Forelimb muscle (tissue), 1 donor: ENCODE data around the gene KLHDC10. TPM values are rescaled to one million over a fixed set of nuclear protein-coding genes. Genes with fewer than 3 reads are reported as not detected.
"Not testable (repeated sequence)": the region's sequence is repeated elsewhere in the genome, so short reads cannot be mapped to it uniquely, and the experiment has no call there.

Experiments
- DNase-seq: peaks from one replicate; pipeline ENCODE4 v3.0.0-alpha.2; 2013; ENCODE audit warnings: low read depth
- polyA plus RNA-seq: library from polyadenylated mRNA; unstranded; fragments of 120-200 nt; gene quantifications from one replicate; pipeline ENCODE4 v1.2.1, GENCODE V29; 2013; ENCODE audit not compliant: insufficient read length

KLHDC10 gene, protein sequence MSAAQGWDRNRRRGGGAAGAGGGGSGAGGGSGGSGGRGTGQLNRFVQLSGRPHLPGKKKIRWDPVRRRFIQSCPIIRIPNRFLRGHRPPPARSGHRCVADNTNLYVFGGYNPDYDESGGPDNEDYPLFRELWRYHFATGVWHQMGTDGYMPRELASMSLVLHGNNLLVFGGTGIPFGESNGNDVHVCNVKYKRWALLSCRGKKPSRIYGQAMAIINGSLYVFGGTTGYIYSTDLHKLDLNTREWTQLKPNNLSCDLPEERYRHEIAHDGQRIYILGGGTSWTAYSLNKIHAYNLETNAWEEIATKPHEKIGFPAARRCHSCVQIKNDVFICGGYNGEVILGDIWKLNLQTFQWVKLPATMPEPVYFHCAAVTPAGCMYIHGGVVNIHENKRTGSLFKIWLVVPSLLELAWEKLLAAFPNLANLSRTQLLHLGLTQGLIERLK
- polyA plus RNA-seq: 40.5 TPM

DNA sequence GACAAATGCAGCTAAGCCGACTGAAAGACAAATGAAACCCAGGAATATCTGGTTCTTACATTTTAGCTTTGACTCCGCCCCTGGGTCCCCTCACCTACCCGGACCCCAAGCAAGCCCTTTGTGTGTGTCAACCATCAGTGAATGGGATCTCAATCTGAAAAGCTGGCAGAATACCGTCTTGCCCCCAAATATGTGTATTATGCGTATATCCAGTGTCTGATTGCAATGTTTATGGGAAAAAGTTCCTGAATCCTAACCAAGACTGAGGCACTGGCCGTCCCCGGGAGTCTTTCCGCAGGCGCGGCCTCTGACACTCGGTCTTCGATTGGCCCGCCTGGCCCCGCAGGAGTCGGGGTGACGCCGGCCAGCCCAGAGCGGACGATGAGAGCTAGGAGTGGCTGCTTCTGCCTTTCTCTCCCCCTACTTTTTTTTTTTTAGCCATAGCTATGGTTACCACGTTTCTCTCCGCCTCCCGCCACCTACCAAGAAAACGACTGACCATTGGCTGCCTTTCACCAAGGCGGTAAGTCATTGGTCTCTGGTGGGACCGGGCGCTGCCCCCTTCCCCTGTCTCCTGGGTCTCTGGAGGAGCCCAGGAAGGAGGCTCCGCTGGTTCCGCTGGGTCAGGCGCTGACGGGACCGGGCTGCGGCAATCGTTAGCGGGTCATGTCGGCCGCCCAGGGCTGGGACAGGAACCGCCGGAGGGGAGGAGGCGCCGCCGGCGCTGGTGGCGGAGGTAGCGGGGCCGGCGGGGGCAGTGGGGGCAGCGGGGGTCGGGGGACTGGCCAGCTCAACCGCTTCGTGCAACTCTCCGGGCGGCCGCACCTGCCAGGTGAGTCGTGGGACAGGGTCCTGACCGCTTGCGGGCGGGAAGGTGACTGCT, at the start of gene KLHDC10:
KLHDC10 (plus strand) TSS at position 557 of the 883 bp plus-strand sequence; CDS start at position 667, 110 bp downstream.
- DNase-seq: peak; percentile 99

DNA sequence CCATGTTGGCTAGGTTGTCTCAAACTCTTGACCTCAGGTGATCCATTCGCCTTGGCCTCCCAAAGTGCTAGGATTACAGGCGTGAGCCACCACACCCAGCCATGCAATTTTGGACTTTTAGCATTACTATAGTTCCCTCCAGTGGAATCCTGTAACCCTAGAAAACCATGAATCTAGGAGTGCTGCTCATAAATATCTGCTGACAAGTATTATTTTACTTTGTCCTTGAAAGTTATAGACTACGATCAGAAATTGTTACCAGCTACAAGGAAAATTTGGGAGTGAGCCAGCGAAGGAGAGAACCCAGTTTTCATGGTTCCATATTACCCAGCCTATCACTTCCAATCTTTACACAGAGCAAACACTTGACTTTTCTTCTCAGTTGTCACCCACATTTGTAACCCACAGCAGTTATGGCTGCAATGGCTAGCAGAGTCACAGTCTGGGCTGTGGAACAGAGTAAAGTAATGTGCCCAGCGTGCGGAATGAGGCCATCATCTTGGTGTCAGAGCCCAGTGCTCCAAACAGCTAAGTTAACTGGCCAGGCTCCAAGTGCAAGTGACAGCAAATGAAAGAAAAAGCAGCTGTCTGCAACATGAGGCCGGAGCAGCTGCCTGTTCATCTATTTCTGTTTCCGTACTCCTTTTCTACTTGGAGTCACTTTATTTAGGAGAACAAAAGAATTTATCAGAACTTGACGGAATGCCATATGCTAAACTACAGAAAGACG, 49.1 kb upstream of the KLHDC10 start:
- DNase-seq: no peak

DNA sequence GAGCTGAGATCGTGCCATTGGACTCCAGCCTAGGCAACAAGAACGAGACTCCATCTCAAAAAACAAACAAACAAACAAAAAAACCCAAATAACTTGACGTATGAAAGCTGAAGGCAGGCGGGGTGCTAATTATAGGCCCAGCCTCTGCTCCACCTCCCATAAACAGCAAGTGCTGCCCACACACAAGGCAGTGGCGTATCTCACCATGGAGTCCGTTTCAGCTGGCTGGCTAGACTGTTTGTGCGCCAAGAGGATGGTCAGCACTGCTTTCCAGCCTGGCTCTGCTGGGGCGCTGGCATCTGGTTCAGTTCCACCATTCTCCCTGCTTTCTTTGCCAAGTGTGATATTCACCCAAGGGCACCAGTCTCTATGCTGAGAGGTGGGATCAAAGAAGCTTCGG, 48.2 kb upstream of the KLHDC10 start:
- no peak for DNase-seq

DNA sequence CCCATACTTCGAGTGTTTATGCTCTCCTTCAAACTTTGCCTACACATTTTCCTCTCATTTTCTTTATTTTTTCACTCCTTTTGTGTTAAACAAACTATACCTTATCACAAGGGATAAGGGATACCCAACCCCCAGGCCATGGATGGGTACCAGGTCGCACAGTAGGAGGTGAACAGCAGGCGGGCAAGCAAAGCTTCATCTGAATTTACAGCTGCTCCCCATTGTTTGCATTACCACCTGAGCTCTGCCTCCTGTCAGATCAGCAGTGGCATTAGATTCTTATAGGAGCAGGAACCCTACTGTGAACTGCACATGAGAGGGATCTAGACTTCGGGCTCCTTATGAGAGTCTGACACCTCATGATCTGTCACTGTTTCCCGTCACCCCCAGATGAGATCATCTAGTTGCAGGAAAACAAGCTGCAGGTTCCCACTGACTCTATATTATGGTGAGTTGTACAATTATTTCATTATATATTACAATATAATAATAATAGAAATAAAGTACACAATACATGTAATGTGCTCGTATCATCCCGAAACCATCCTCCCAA, 47.6 kb upstream of the KLHDC10 start:
- DNase-seq: no peak

DNA sequence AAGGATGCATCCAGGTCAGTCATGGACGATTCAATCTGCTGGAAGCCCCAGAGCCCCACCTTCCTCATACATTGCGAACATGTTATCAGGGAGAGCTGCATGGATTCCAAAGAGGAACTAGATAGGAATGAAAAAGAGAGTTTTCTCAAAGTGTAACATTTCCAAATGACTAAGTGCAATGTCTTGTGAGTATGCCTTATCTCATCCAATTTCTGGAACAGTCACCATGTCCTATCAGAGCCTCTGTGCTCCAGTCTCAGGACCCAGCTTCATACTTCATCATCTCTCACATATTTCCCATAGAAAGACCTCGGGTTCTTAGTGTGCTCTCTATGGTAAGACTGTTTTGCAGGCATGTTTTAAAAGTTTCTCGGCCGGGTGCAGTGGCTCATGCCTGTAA, 45.9 kb upstream of the KLHDC10 start:
- no peak for DNase-seq

DNA sequence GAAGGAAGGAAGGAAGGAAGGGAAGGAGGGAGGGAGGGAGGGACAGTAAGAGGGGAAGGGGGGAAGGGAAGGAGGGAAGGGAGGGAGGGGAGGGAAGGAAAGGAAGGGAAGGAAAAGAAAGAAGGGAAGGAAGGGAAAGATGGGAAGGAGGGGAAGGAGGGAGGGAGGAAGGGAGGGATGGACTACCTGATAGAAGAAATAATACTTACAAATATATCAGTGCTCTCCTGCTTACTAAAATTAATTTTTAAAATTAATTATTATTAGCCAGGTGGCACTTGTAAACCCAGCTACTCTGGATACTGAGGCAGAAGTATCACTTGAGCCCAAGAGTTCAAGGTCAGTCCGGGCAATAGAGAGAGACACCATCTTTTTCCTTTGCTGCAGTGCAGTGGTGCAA, 37.6 kb upstream of the KLHDC10 start:
- no peak for DNase-seq

DNA sequence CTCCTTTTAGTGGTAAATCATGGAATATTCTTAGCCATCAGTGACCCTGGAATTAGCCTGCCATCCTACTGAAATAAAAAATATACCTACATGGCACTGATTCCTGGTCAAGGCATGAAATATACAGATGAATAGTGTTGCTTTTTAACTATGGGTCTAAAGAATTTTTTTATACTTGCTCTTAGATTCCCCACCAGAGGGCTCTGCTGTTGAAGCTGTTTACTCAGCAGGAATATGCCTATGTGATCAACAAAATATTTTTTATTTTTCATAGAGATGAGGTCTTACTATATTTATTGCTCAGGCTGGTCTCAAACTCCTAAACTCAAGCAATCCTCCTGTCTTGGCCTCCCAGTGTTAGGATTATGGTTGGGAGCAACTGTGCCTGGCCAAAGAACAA, 32.6 kb upstream of the KLHDC10 start:
- no peak for DNase-seq

DNA sequence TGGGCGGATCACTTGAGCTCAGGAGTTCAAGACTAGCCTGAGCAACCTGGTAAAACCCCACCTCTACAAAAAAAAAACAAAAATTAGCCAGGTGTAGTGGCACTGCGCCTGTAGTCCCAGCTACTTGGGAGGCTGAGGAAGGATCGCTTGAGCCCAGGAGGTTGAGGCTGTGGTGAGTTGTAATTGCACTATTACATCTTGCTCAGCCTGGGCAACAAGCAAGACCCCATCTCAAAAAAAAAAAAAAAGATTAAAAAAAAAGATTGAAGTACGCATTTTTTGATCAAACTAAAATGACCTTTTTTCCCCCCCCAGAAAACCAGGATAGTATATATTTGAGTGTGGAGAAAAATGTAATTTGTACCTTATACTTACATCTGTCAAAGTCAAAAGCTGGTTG, 29.8 kb upstream of the KLHDC10 start:
- DNase-seq: no peak

DNA sequence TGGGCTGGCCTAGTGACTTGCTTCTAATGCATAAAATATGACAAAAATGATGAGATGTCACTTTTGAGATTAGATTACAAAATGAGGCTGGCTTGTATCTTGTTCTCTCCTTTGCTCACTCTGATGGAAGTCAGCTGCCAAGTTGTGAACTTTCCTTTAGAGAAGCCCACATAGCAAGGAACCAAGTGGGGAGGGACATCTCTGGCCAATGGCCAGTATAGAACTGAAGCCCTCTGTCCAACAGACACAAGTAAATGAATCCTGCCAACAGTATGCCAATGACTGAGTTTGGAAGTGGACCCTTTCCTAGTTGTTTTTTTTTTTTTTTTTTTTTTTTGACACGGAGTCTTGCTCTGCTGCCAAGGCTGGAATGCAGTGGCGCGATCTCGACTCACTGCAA, 22.5 kb upstream of the KLHDC10 start:
- DNase-seq: no peak

DNA sequence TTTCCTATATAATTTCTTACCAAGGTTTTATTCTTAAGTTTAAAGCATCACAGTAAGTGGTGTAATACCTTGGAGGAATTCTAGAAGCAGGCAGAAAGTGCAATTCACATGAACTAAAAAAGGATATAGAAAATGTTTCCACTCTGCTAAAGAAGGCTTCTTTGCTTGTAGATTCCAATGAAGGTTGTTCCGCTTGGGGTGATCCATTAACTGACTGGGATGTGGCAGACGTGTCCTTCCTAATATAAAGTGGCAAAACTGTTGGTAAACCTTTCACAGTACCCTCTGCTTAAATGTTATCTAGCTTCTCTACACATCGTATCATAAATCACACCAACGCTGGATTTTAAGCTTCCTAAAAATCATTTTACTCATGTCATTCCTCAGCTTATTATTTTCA, 21.4 kb upstream of the KLHDC10 start:
- DNase-seq: no peak

DNA sequence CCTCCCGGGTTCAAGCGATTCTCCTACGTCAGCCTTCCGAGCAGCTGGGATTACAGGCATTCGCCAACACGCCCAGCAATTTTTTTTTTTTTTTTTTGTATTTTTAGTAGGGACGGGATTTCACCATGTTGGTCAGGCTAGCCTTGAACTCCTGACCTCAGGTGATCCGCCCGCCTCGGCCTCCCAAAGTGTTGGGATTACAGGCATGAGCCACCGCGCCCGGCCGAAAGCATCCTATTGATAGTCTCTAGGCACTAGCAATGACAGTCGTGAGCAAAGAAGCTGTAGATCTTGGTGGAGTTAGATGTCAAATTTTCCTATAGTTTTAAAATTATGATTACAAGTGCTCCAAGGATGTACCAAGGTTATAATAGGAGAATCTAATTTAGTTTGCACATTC, 18.1 kb upstream of the KLHDC10 start:
- not testable (repeated sequence) for DNase-seq

DNA sequence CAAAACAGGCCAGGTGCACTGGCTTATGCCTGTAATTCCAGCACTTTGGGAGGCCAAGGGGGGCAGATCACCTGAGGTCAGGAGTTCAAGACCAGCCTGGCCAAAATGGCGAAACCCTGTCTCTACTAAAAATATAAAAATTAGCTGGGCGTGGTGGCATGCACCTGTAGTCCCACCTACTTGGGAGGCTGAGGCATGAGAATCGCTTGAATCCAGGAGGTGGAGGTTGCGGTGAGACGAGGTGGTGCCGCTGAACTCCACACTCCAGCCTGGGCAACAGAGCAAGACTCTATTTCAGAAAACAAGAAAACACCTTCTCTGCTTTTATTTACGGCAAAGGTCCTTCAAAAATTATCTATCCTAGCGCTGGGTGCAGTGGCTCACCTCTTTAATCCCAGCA, 15.1 kb upstream of the KLHDC10 start:
- DNase-seq: not testable (repeated sequence)

DNA sequence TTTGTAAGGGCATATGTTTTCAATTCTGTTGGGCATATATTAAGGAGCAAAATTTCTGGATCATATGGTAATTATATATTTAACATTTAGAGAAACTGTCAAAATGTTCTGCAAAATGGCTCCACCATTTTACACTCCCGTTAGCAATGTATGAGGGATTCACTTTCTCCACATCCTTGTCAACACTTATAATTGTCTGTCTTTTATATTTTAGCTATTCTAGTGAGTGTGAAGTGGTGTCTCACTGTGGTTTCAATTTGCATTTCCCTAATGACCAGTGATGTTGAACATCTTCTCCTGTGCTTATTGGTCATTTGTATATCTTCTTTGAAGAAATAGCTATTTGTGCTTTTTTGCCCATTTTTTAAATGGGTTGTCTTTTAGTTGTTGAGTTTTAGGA, 8.1 kb upstream of the KLHDC10 start:
- no peak for DNase-seq

DNA sequence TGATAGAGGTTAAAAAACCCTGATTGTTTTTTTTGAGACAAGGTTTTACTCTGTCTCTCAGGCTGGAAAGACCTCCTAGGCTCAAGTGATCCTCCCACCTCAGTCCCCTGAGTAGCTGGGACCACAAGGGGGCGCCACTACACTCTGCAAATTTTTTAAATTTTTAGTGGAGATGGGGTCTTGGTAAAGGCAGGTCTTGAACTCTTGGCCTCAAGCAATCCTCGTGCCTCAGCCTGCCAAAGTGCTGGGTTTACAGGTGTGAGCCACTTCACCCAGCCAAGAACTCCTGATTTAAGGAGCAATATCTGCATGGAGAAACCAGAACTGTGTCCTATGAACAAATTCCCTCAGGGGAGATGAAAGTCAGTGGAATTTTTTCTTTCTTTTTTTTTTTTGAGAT, 7.3 kb upstream of the KLHDC10 start:
- DNase-seq: no peak

DNA sequence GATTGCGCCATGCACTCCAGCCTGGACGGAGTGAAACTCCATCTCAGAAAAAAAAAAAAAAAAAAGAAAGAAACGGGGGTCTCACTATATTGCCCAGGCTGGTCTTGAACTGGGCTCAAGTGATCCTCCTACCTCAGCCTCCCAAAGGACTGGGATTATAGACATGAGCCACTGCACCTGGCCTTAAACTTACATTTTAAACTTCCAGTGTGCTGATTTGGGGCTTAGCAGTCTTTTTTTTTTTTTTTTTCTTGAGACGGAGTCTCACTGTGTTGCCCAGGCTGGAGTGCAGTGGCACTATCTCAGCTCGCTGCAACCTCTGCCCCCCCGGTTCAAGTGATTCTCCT, 5.8 kb upstream of the KLHDC10 start:
- not testable (repeated sequence) for DNase-seq

DNA sequence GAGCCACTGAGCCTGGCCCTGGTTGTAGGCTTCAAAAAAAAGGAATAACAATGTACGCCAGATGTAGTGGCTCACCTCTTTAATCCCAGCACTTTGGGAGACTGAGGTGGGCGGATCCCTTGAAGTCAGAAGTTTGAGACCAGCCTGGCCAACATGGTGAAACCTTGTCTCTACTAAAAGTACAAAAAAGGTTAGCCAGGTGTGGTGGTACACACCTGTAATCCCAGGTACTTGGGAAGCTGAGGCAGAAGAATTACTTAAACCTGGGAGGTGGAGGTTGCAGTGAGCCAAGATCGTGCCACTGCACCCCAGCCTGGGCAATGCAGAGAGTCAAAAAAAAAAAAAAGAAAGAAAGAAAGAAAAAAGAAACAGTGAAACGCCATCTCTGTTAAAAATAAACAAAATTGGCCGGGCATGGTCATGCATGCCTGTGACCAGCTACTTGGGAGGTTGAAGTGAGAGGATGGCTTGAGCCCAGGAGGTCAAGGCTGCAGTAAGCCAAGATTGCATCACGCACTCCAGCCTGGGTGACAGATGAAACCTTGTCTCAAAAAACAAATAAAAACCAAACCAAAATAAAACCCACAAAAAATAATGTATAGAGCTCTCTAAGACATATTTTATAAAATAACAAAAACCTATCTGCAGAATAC, 4.7 kb upstream of the KLHDC10 start:
- DNase-seq: no peak

DNA sequence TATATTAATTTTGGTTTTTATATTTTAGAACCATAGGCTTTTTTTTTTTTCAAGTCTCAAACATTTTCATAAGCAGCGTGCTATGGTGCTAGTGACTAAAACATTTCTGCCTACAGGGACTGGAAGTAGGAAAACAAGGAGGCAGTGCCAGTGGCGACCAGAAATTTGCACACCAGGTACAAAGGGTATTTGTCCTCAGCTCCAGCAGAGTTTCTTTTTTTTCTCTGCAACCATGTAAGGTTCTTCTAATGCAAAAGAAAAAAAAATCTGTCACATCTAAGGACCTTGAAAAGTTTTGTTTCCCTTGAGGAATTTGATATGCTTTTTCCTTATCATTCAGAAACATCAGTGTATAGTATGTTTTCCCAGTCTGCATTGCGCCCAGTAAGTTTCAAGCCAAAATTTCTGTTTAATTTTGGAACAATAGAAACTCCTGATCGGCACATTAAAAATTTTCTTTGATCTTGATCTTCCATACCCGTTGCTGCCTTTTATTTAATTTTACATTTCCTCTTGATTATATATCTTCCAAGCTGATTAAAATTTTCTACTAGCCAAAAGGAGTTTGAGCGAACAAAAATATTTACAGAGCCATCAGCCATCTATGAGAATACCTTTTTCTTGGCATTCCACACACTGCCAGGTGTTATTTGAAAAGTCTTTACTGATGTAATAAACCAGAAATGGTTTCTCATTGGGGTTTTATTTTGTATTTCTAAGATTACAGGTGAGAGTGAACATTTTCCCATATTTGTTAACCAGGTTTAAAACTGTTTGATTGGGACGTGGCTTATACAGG, 956 bp upstream of the KLHDC10 start:
- DNase-seq: no peak

DNA sequence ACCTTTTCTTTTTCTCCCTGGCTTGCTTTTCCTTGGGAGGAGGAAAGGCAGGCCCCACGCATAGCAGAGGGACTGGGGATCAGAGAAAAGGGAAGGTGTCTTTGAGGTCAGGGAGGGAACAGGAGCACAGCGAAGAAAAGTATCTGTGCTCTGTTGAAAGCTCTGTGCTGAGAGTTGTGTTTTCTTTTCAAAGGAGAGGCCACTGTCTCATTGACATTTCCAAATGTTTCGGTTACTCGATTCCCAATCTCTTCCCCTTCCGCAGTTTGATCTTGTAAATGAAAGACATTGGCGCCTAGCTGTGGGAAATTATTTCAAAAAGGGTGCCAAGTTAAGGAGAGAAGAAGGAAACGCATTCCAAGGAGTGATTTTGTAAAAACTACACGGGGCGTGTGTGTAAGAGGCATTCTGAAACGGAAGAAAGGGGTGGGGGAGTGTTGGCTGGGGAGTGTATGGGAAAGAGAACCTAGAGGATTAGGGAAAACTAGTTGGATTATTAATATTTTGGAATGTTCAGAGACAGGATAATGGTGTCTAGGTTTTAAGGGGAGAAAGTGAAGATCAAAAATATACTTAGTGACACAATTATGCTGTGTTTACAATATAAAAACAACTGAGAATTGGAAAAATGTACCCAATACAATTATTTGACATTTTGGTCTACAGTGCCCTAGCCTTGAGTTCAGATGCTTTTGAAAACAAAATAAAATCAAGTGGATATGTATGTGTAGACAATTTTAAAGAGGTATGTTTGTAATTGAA, 708 bp downstream of the KLHDC10 start:
- no peak for DNase-seq

DNA sequence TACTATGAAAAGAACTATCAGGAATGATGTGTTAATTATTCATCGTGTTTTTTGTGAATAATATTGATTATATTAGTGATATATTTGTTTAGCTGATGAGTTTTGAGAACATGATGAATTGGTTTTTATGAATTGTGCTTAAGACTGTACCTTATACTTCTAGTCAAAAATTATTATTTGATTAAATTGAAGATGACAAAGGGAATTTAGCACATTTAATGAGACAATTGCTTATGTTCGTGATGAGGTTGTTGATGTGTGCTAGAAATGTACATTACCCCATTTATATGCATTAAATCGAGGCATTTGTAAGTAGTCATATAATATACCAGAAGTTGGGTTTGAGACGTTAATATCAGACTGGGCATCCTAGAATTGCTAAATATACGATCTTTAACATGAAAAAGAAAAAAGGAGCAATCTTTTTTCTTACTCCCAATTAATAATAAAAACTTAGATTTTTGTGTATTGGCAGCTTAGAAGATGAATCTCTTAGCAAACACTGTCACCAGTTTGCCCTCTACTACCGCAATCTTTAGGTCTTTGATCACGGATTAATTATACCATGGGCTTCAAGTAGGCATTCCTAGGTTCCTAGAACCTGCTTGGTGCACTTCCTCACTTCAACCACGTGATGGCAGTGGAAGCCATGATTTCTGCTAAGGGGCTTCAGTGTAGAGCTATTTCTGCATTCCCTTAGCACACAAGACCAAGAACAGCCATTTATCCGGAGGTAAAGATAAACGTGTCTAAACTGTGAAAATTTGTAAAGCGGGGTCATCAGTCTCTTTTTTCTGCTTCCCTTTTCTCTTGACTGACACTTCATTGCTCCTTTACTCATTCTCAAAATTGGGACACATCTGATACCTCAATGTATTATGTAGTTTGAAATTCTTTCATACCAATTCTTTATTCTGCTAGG, 1.6 kb downstream of the KLHDC10 start:
- peak; percentile 86 for DNase-seq
